Astrocyte (in vitro differentiated cells and primary cell): ENCODE results near the gene SRPRB.

Experiments used
- EZH2 ChIP-seq: IDR thresholded peaks from 2 replicates; pipeline ENCODE4 v1.6.1; 2012; ENCODE audit warnings: mild to moderate bottlenecking, low read length, inconsistent platforms; ENCODE audit not compliant: insufficient read depth
- TF ChIP-seq, protein P1 (sequence below): IDR thresholded peaks from 2 replicates; pipeline ENCODE4 v1.5.1; 2011; ENCODE audit warnings: low read depth, mild to moderate bottlenecking, inconsistent platforms, low read length, moderate library complexity; ENCODE audit not compliant: insufficient read depth

DNA sequence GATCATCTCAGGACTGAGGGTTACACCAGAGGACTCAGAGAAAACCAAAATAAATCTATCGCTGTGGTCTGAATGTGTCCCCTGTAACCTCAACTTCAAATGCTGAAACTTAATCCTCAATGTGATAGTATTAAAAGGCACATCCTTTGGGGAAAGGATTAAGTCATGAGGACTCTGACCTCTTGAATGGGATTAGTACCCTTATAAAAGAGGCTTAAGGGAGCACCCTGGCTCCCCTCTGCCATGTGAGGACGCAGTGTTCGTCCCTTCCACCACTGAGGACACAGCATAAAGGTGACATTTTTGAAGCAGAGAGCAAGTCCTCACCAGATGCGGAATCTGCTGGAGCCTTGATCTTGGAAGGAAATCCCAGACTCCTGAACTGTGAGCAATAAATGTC lies 39.5 kb downstream of the SRPRB start:
- TF ChIP-seq, protein P1, sequence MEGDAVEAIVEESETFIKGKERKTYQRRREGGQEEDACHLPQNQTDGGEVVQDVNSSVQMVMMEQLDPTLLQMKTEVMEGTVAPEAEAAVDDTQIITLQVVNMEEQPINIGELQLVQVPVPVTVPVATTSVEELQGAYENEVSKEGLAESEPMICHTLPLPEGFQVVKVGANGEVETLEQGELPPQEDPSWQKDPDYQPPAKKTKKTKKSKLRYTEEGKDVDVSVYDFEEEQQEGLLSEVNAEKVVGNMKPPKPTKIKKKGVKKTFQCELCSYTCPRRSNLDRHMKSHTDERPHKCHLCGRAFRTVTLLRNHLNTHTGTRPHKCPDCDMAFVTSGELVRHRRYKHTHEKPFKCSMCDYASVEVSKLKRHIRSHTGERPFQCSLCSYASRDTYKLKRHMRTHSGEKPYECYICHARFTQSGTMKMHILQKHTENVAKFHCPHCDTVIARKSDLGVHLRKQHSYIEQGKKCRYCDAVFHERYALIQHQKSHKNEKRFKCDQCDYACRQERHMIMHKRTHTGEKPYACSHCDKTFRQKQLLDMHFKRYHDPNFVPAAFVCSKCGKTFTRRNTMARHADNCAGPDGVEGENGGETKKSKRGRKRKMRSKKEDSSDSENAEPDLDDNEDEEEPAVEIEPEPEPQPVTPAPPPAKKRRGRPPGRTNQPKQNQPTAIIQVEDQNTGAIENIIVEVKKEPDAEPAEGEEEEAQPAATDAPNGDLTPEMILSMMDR: no peak
- TF ChIP-seq EZH2: no peak
